GM23338 (cell line): ENCODE measurements around the gene WDR75. TPM values are rescaled to one million over a fixed set of nuclear protein-coding genes. Genes with fewer than 3 reads are reported as not detected.
"Not testable (repeated sequence)": the region's sequence is repeated elsewhere in the genome, so short reads cannot be mapped to it uniquely, and the experiment has no call there.

Source experiments
- ATAC-seq: fragments of 200-7000 bp; cut with Tn5 transposase; 3 replicates; pipeline ENCODE4 v1.9.1; 2020
- DNase-seq: peaks from one replicate; pipeline ENCODE4 v3.0.0-alpha.2; 2015; ENCODE audit warnings: low spot score
- H2AFZ ChIP-seq: fragments of 200-600 bp; sonication (generic); 2 replicates; pipeline ENCODE4 v1.8.0; 2016; ENCODE audit warnings: antibody characterized with exemption, mild to moderate bottlenecking, moderate library complexity
- H3F3A ChIP-seq: fragments of 200-600 bp; sonication (generic); replicated peaks from 2 replicates; pipeline ENCODE4 v1.8.0; 2017; ENCODE audit warnings: antibody characterized with exemption, mixed run types, low read depth
- H3K27ac ChIP-seq: fragments of 200-600 bp; sonication (generic); 2 replicates; pipeline ENCODE4 v1.6.1; 2016; ENCODE audit warnings: low read depth
- H3K27me3 ChIP-seq: fragments of 200-600 bp; sonication (generic); 2 replicates; pipeline ENCODE4 v1.8.0; 2016; ENCODE audit warnings: mild to moderate bottlenecking, mixed run types, moderate library complexity; ENCODE audit not compliant: insufficient read depth
- H3K36me3 ChIP-seq: fragments of 200-600 bp; sonication (generic); 2 replicates; pipeline ENCODE4 v1.8.0; 2016; ENCODE audit warnings: mild to moderate bottlenecking; ENCODE audit not compliant: insufficient read depth
- H3K4me1 ChIP-seq: fragments of 200-600 bp; sonication (generic); 2 replicates; pipeline ENCODE4 v1.8.0; 2016; ENCODE audit warnings: mild to moderate bottlenecking, moderate library complexity; ENCODE audit not compliant: insufficient read depth
- H3K4me2 ChIP-seq: fragments of 200-600 bp; sonication (generic); 2 replicates; pipeline ENCODE4 v1.7.1; 2017; ENCODE audit warnings: mixed run types
- H3K4me3 ChIP-seq: fragments of 200-600 bp; sonication (generic); 2 replicates; pipeline ENCODE4 v1.6.1; 2016; ENCODE audit warnings: mixed run types
- H3K79me2 ChIP-seq: fragments of 200-600 bp; sonication (generic); replicated peaks from 2 replicates; pipeline ENCODE4 v1.8.0; 2017; ENCODE audit warnings: mild to moderate bottlenecking; ENCODE audit not compliant: insufficient read depth
- H3K9me2 ChIP-seq: fragments of 200-600 bp; sonication (generic); 2 replicates; pipeline ENCODE4 v1.8.0; 2017; ENCODE audit not compliant: insufficient read depth
- H4K20me1 ChIP-seq: fragments of 200-600 bp; sonication (generic); replicated peaks from 2 replicates; pipeline ENCODE4 v1.8.0; 2017; ENCODE audit warnings: mild to moderate bottlenecking; ENCODE audit not compliant: insufficient read depth
- H3K27ac Mint-ChIP-seq: 2 replicates; pipeline ENCODE4 v1.8.0; 2020; ENCODE audit warnings: inconsistent platforms, mild to moderate bottlenecking, moderate library complexity, mixed read lengths
- H3K27me3 Mint-ChIP-seq: 3 replicates; pipeline ENCODE4 v1.8.0; 2022; ENCODE audit warnings: low read depth, mild to moderate bottlenecking, moderate library complexity, mixed read lengths, inconsistent platforms; ENCODE audit not compliant: insufficient read depth, poor library complexity
- H3K36me3 Mint-ChIP-seq: 3 replicates; pipeline ENCODE4 v1.8.0; 2021; ENCODE audit warnings: low read depth, mild to moderate bottlenecking, inconsistent platforms, moderate library complexity, mixed read lengths
- H3K4me1 Mint-ChIP-seq: 3 replicates; pipeline ENCODE4 v1.8.0; 2020; ENCODE audit warnings: mild to moderate bottlenecking, inconsistent platforms, mixed read lengths
- H3K4me3 Mint-ChIP-seq: 3 replicates; pipeline ENCODE4 v1.8.0; 2021; ENCODE audit warnings: moderate library complexity, mild to moderate bottlenecking, inconsistent platforms, mixed read lengths
- H3K9me3 Mint-ChIP-seq: 3 replicates; pipeline ENCODE4 v1.8.0; 2020; ENCODE audit warnings: moderate library complexity, mild to moderate bottlenecking, inconsistent platforms, mixed read lengths
- ETS1 ChIP-seq: IDR thresholded peaks from 2 replicates; pipeline ENCODE4 v1.6.1; 2016; ENCODE audit warnings: antibody characterized with exemption
- EZH2phosphoT487 ChIP-seq: fragments of 200-600 bp; sonication (generic); IDR thresholded peaks from one replicate; pipeline ENCODE4 v1.8.1; 2018; ENCODE audit warnings: antibody characterized with exemption; ENCODE audit not compliant: unreplicated experiment
- JUNB ChIP-seq: IDR thresholded peaks from one replicate; pipeline ENCODE4 v1.6.1; 2016; ENCODE audit warnings: antibody characterized with exemption; ENCODE audit not compliant: unreplicated experiment
- REST ChIP-seq: IDR thresholded peaks from one replicate; pipeline ENCODE4 v1.6.1; 2018; ENCODE audit warnings: antibody characterized with exemption; ENCODE audit not compliant: unreplicated experiment
- STAT1 ChIP-seq: IDR thresholded peaks from one replicate; pipeline ENCODE4 v1.6.1; 2016; ENCODE audit warnings: antibody characterized with exemption; ENCODE audit not compliant: unreplicated experiment
- ZNF114 ChIP-seq: fragments of 250-450 bp; sonication (Bioruptor Pico); IDR thresholded peaks from 2 replicates; pipeline ENCODE4 v1.5.0; 2020; ENCODE audit warnings: mild to moderate bottlenecking, moderate library complexity
- ZNF331 ChIP-seq: fragments of 250-450 bp; sonication (Bioruptor Pico); IDR thresholded peaks from 2 replicates; pipeline ENCODE4 v1.5.0; 2020; ENCODE audit warnings: low read depth, mild to moderate bottlenecking, moderate library complexity
- polyA plus RNA-seq: library from polyadenylated mRNA; unstranded; fragments of >200 nt; fragmentation: Nextera tagmentation; extraction: Ambion mirVana; gene quantifications from 2 replicates; pipeline ENCODE4 v1.2.1, GENCODE V29; 2016
- total RNA-seq: library from RNA; depleted of rRNA; stranded (reverse); fragments of >200 nt; shearing (Covaris generic); gene quantifications from 2 replicates; pipeline ENCODE4 v1.2.3, GENCODE V29; 2014
- TF ChIP-seq, protein P1 (sequence below), 2 experiments: fragments of 200-600 bp in 1 of 2; sonication (generic) in 1 of 2; conservative IDR thresholded peaks; 2 replicates each; pipeline versions ENCODE4 v1.5.1 to v1.6.1; 2016 to 2017; ENCODE audit warnings: antibody characterized with exemption in 2 of 2, low read depth in 2 of 2, mild to moderate bottlenecking in 2 of 2, moderate library complexity in 1 of 2

WDR75 gene
- total and polyA plus RNA-seq, 2 experiments from 2014 or later = 57.2 to 80.9 TPM

DNA sequence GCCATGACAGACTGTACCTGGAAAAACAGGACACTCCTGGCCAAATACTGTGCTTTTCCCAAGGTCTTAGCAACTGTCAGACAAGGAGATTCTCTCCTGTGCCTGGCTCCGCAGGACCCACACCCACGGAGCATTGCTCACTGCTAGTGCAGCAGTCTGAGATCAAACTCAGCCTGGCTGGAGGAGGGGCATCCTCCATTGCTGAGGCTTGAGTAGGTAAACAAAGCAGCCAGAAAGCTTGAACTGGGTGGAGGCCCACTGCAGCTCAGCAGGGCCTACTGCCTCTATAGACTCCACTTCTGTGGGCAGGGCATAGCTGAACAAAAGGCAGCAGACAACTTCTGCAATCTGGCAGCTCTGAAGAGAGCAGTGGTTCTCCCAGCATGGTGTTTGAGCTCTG lies 10.8 kb upstream of the WDR75 start:
- ATAC-seq = peak; percentile 45
- not testable (repeated sequence) for DNase-seq

GRCh38 chr2:189435803-189436202 lies 5.5 kb upstream of the WDR75 start:
- not testable (repeated sequence) for H3K9me2 ChIP-seq, H3K4me3 ChIP-seq, H3K4me3 Mint-ChIP-seq, H3K4me2 ChIP-seq, H3K36me3 Mint-ChIP-seq, H4K20me1 ChIP-seq, DNase-seq, H3K4me1 ChIP-seq, H3K79me2 ChIP-seq, H3K27ac ChIP-seq, H3K27me3 ChIP-seq, H3K36me3 ChIP-seq, H3K27me3 Mint-ChIP-seq, H3K9me3 Mint-ChIP-seq, H2AFZ ChIP-seq, H3K4me1 Mint-ChIP-seq, H3F3A ChIP-seq, H3K27ac Mint-ChIP-seq, ATAC-seq

More for the DNA sequence above, 10.8 kb upstream of the WDR75 start:
- not testable (repeated sequence) for H3K27me3 ChIP-seq, H3K79me2 ChIP-seq, H3K4me2 ChIP-seq, H3K4me3 Mint-ChIP-seq, H3K4me3 ChIP-seq, H4K20me1 ChIP-seq, H3F3A ChIP-seq, H3K4me1 ChIP-seq, H3K27ac ChIP-seq, H2AFZ ChIP-seq, H3K36me3 ChIP-seq, H3K27me3 Mint-ChIP-seq, H3K27ac Mint-ChIP-seq
- H3K4me1 Mint-ChIP-seq = peaks cover 11% of the 10 kb centered on the region; the same call in 2 of the 3 replicates
- H3K9me2 ChIP-seq = peaks cover 12% of the 10 kb centered on the region; the same call in 1 of the 2 replicates
- peaks cover 20% of the 10 kb centered on the region for H3K36me3 Mint-ChIP-seq
- H3K9me3 Mint-ChIP-seq = peaks cover 17% of the 10 kb centered on the region

DNA sequence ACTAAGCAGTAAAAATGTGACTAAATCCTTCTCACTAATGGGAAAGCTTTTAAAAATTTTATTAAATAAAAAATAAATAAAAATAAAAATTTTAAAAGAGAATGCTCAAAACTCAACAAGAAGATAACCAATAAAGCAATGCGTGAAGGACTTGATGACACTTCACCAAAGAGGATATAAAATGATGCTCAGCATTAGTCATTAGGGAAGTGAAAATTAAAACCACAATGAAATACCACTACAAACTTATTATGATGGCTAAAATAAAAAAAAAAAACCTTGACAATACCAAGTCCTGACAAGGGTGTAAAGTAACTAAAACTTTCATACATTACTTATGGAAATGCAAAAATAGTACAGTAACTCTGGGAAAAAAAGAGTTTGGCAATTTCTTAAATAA lies 3.3 kb upstream of the WDR75 start:
- H3K4me2 ChIP-seq = no peak overlapping the region
- 0 out of 2 replicates have a peak, but pooled peaks cover 3% of the 10 kb centered on the region for H4K20me1 ChIP-seq
- no peak overlapping the region for H3K4me3 ChIP-seq
- TF ChIP-seq JUNB (no peak), ETS1 (no peak), STAT1 (no peak), ZNF114 (CRISPR knock-in tag) (no peak), ZNF331 (CRISPR knock-in tag) (no peak), EZH2phosphoT487 (no peak), REST (no peak)
- TF ChIP-seq, protein P1, sequence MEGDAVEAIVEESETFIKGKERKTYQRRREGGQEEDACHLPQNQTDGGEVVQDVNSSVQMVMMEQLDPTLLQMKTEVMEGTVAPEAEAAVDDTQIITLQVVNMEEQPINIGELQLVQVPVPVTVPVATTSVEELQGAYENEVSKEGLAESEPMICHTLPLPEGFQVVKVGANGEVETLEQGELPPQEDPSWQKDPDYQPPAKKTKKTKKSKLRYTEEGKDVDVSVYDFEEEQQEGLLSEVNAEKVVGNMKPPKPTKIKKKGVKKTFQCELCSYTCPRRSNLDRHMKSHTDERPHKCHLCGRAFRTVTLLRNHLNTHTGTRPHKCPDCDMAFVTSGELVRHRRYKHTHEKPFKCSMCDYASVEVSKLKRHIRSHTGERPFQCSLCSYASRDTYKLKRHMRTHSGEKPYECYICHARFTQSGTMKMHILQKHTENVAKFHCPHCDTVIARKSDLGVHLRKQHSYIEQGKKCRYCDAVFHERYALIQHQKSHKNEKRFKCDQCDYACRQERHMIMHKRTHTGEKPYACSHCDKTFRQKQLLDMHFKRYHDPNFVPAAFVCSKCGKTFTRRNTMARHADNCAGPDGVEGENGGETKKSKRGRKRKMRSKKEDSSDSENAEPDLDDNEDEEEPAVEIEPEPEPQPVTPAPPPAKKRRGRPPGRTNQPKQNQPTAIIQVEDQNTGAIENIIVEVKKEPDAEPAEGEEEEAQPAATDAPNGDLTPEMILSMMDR (conservative IDR thresholded peaks at IDR 0.05; ENCODE audit: low read depth in 2 of 2) = no peak
- no peaks in the 10 kb centered on the region for H3F3A ChIP-seq
- ATAC-seq (no peak), DNase-seq (no peak)
- no peaks in the 10 kb centered on the region for H3K9me2 ChIP-seq
- peaks cover 16% of the 10 kb centered on the region for H3K79me2 ChIP-seq
- H3K4me3 Mint-ChIP-seq = no peak overlapping the region
- H3K36me3 ChIP-seq = no peaks in the 10 kb centered on the region
- peaks cover 2% of the 10 kb centered on the region; the same call in 1 of the 3 replicates for H3K4me1 Mint-ChIP-seq
- H3K9me3 Mint-ChIP-seq = no peaks in the 10 kb centered on the region
- H3K36me3 Mint-ChIP-seq = no peaks in the 10 kb centered on the region; the same call in 2 of the 3 replicates
- H3K27me3 ChIP-seq = no peaks in the 10 kb centered on the region
- peaks cover 8% of the 10 kb centered on the region for H3K27me3 Mint-ChIP-seq
- 0 out of 2 replicates have a peak, but pooled peaks cover 3% of the 10 kb centered on the region for H3K4me1 ChIP-seq
- H2AFZ ChIP-seq = no peak overlapping the region
- no peak overlapping the region for H3K27ac ChIP-seq
- no peak overlapping the region for H3K27ac Mint-ChIP-seq
